ENCODE data around the gene FADS1.

DNA sequence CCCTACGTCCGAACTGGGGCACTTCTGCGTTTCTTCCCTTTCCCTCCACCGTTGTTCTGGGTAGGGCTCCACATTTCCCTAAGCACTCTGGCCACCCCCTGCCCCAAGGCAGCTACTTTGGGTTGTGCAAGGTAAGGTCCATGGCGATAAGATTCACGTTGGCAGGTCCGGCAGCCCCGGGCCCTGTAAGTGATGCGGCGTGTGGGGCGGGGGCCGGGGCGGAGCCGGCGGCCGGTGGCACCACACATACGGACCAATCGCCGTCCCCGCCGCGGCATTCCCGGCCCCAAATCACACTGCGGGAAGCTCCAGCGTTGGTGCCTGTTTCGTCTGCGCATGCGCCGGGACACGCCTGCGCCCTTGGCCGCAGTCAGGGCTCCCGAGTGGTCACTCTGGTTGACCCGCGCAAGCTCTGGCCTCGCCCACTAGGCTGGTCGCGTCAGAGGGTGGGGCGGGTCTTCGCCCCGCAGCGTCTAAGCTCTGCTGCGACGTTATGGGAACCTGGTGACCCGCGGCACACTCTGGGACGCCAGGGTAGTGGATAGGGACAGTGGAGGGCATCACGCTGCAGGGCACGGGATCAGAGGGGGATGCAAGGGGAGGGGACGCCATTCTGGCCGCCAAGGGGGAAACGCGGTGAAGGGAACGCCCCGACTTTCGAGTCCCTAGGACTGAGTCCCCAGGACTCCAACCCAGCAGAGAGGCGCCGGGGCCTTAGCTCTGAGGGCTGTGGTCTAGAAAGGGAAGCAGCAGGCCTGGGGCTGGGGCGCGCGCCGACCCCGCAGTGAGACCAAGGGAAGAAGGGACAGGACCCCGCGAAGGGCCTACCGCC, 1.6 kb downstream of the FADS1 start:
- TF ChIP-seq, protein P1, sequence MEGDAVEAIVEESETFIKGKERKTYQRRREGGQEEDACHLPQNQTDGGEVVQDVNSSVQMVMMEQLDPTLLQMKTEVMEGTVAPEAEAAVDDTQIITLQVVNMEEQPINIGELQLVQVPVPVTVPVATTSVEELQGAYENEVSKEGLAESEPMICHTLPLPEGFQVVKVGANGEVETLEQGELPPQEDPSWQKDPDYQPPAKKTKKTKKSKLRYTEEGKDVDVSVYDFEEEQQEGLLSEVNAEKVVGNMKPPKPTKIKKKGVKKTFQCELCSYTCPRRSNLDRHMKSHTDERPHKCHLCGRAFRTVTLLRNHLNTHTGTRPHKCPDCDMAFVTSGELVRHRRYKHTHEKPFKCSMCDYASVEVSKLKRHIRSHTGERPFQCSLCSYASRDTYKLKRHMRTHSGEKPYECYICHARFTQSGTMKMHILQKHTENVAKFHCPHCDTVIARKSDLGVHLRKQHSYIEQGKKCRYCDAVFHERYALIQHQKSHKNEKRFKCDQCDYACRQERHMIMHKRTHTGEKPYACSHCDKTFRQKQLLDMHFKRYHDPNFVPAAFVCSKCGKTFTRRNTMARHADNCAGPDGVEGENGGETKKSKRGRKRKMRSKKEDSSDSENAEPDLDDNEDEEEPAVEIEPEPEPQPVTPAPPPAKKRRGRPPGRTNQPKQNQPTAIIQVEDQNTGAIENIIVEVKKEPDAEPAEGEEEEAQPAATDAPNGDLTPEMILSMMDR (IDR thresholded peaks at IDR 0.05), result peak in 1 of 4 experiments; percentile 16
- TF ChIP-seq EP300 (IDR thresholded peaks at IDR 0.05) (no peak), POLR2AphosphoS5 (IDR thresholded peaks at IDR 0.05) (peak; percentile 99), POLR2A (IDR thresholded peaks at IDR 0.05) (peak; percentile 97 to 98)
